Brain pericyte (primary cell): Measurements from ENCODE around the gene CPAMD8.

Experiments used
- DNase-seq: peaks from one replicate; pipeline ENCODE4 v3.0.0-alpha.2; 2012; ENCODE audit warnings: low read depth, low spot score

CPAMD8 gene

GRCh38 chr19:17026706-17027534 lies at the start of gene CPAMD8:
Gene CPAMD8, minus strand, starts transcription at chr19:17026810. Its CDS starts 168 bp downstream, at chr19:17026642.
- no peak for DNase-seq

GRCh38 chr19:17075864-17076542 lies 49.4 kb upstream of the CPAMD8 start:
- no peak for DNase-seq

DNA sequence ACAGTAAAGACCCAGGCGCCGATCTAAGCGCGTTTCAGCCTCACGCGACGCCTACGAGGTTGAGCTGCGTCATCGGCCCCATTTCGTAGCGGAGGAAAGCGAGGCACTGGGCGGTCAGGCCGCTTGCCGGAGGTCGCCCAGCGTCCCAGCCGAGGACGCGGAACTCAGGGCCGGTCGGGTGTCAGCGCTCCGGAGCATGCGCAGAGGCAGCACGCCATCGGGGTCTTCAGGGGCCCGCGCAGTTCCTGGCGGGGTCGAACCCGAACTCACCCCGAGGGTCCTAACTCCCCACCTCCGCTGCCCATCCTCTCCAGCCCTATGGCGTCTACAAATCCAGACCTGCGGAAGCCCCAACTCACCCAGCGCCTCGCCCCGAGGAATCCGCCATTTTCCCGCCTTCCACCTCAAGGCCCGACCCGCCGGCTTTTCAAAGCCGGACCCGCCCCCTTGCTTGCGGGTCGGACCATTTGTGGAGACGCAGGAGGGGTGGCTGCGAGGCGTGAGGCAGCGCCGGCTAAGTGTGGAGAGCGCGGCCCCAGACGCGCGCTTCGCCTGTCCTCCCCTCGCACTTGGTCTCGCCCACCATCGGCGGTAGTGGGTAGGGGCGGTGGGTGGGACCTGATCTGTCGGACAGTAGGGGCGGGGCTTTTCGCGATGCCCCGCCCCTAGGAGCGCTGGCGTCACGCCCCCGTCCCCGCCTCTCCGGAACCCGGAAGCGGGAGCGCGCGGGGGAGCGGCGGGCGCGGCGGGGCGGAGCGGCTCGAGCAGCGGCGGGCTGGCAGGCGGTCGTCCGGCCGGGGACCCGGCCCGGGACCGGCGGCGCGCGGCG lies 48.6 kb upstream of the CPAMD8 start, which contains the start of the genes HAUS8 and MYO9B:
Gene HAUS8, minus strand, starts transcription at position 418 of the 829 bp plus-strand sequence. Its CDS starts 30 bp downstream, at position 388.
Gene MYO9B, plus strand, starts transcription at position 743 of the 829 bp plus-strand sequence. CDS start 25,941 bp downstream, outside the sequence.
- peak; percentile 98 for DNase-seq

DNA sequence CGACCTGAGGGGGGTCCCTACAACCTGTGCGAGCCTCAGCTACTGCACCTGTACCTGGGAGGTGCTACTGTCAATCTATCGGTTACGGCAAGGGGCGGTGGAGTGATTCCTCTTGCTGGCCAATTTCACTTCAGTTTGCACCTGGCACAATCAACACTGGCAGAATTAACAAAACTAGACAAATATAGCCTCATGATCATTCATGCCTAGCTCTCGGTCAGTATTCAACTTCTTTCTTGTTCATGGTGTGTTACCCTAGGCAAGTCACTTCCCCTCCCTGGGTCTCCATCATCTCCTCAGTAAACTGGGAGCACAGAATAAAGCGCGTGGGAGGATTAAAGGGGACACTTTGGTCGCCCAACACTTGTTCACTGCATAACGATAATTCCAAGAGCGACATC lies 48.0 kb upstream of the CPAMD8 start:
- no peak for DNase-seq

DNA sequence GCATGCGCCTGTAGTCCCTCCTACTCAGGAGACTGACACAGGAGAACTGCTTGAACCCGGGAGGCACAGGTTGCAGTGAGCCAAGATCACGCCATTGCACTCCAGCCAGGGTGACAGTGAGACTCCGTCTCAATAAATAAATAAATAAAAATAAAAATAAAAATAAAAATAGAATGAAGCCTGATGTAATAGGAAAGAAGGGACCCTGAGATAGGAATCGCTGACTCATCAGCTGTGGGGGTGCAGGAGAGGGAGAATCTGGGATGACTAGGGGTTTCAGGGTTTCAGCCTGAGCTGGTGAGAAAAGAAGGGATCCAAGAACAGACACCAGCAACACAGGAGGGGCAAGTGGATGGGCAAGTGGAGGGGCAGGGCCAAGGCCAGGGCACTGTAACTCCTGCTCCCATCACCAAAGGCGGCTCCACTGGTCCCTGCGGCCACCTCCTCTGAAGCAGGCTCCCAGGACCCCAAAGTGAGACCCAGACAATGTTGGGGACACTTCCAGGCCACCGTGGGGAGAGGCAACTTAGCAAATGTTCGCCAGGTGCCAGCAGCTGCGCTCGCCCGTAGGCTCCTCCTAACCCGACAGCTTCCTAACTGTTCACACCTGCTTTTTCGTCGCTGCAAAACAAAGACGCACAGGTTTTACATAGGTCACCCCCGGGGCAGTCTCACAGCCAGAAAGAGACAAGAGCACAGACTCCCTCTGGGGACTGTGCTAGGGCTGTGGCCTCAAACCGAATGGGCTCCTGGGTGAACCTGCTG lies 47.4 kb upstream of the CPAMD8 start:
- no peak for DNase-seq

DNA sequence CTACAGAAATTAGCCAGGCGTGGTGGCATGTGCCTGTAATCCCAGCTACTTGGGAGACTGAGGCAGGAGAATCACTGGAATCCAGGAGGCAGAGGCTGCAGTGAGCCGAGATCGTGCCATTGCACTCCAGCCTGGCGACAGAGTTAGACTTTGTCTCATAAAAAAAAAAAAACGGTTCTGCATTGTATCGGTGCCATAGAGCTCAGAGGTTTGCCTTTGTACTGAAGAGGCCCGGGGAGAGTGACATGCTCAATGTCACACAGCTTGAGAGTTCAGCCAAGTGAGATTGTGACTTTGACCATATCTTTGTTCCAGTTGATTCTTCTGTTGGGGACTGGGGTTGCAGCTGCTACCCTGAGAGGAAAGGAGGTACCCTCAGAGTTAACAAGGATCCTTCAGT lies 44.3 kb upstream of the CPAMD8 start:
- DNase-seq = no peak

GRCh38 chr19:17070421-17070820 lies 43.8 kb upstream of the CPAMD8 start:
- DNase-seq = no peak

- no peak for DNase-seq
These were observed 42.6 kb upstream of the CPAMD8 start for GRCh38 chr19:17069193-17069592.

GRCh38 chr19:17063428-17063827 lies 36.8 kb upstream of the CPAMD8 start:
- DNase-seq = no peak

DNA sequence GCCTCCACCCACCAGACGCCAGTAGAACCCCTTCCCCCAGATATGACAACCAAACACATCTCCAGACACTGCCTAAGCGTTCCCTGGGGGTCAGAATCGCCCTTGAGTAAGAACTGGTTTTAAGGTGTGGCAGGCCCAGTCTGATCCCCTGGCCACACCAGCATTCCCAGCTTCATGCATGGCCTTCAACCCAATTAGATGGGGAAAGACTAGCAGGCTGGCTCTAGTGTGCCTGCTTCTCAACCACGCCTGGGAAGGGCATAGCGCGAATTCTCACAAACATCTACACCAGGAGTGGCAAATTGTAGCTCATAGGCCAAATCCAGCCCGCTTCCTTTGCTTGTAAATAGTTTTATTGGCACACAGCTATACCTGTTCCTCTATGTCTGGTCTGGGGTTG lies 35.1 kb upstream of the CPAMD8 start:
- DNase-seq = no peak

GRCh38 chr19:17061205-17061604 lies 34.6 kb upstream of the CPAMD8 start:
- no peak for DNase-seq

DNA sequence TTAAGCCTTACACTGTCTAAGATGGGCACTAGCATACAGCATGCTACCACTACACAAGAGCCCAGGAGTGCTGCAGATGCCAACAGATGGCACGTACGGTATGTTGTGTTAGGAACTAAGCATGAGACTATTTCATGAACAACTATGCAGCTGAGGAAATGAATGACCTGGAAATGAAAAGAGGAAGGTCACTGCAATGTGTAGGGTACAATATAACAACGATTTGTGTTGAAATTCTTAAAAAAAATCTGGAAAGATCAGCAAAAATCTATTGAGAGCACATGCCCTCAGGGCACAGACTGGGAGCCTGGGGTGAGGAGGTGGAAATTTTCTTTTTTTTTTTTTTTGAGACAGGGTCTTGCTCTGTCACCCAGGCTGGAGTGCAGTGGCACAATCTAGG lies 34.2 kb upstream of the CPAMD8 start:
- no peak for DNase-seq

DNA sequence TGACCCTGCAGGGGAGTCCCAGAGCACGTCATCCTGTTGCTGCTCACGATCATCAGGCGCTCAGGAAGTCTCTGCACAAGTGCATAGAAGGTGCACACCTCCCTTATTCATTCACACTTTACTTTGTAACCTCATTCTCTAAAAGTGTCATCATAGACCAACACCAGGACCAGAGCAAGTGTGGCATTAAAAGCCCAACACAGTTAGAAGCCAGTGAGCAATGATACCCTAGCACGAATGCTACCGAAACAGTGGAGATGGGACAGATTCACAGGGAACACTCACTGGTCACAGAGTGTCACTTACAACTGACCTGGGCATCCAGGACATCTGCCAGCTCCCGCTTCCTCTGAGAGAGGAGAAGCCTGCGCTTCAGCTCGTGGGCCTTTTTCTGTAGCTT lies 31.6 kb upstream of the CPAMD8 start:
- no peak for DNase-seq

DNA sequence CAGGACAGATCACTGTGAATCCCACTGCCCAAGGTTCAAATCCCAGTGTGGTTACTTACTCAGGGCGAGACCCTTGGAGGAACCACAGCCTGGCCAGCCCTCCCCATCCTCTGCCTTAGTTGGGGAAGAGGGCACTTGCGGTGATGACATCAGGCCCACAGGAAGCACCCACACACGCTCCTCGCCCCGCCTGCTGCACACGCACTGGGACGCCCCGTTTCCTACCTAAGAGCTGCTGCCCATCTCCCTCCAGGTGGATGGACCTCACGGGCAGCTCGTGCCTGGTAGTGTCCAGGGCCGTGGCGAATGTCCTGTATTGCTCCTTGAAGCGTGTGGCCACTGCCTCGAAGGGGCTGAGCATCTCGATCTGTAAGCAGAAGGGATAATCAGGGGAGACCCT lies 29.0 kb upstream of the CPAMD8 start:
- DNase-seq = no peak

- no peak for DNase-seq
These were observed 28.1 kb upstream of the CPAMD8 start for GRCh38 chr19:17054746-17055145.

GRCh38 chr19:17052439-17052838 lies 25.8 kb upstream of the CPAMD8 start:
- no peak for DNase-seq

GRCh38 chr19:17049711-17050280 lies 23.2 kb upstream of the CPAMD8 start:
- DNase-seq = no peak

DNA sequence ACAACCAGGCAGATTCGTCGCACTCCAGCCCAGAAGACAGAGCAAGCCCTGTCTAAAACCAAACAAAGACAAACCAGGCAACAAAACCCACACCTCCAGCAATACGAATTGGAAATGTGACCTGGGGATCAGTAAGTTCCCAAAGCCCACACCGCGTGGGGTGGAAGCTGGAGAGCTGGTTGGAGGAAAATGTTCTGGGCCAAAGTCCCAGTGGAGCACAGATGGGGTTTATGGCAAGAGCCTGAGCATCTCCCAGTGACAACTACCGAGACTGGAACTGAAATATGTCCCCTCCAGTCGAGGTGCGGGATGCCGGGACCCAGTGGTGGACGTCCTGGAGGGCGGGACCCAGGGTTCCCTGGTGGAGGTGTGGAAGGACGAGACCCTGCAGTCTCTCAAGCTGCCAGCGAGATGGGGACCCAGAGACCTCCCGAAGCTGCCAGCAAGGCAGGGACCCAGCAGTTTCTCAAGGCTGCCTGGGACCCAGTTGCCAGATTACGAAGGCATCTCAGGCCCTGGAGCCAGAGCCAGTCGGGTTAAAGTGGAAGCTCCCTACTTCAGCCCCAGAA lies 22.4 kb upstream of the CPAMD8 start:
- DNase-seq = no peak

DNA sequence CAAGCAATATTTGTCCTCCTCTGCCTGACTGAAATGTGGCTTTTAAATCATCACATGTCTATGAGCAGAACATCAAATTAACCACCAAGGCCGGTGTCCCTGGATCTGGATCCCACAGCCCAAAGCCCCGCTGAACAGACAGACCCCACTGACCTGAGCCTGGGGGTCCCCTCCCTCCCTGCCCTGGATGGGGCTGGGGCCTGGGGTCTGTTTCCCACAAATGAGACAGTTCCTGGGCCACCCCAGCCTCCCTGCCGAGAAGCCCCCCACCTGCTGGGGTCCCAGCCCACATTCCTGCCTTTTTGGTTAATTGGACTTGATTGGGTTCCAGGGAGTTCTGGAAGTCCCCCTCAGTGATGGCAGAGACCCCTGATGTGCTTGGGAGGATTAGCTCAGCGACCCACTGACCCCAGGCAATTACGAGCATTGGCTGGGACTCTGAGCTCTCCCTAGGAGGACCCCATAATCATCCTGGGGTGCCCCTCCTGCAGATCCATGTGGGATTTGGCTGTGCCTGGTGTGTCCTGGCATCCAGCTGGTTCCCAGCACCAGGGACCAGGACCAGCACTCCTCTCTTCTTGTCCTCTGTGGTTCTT lies 19.4 kb upstream of the CPAMD8 start:
- DNase-seq = no peak

- DNase-seq = no peak
These were observed 17.1 kb upstream of the CPAMD8 start for GRCh38 chr19:17043744-17044143.
